Skin epidermis (tissue), 12 donors: ENCODE data around the gene SHC2.
"Not testable (repeated sequence)": the region's sequence is repeated elsewhere in the genome, so short reads cannot be mapped to it uniquely, and the experiment has no call there.

Source experiments
- H3K27ac ChIP-seq, 21 experiments: fragments of 200-600 bp; sonication (generic) in 11 of 21; one replicate each; pipeline ENCODE4 v1.5.0; 2020; ENCODE audit warnings: mild to moderate bottlenecking in 3 of 21, inconsistent platforms in 2 of 21, moderate library complexity in 2 of 21
- H3K4me3 ChIP-seq, 7 experiments: fragments of 200-600 bp; sonication (generic) in 2 of 7; one replicate each; pipeline ENCODE4 v1.5.0; 2020; ENCODE audit warnings: inconsistent platforms in 2 of 7, mild to moderate bottlenecking in 2 of 7, moderate library complexity in 1 of 7

SHC2 gene

DNA sequence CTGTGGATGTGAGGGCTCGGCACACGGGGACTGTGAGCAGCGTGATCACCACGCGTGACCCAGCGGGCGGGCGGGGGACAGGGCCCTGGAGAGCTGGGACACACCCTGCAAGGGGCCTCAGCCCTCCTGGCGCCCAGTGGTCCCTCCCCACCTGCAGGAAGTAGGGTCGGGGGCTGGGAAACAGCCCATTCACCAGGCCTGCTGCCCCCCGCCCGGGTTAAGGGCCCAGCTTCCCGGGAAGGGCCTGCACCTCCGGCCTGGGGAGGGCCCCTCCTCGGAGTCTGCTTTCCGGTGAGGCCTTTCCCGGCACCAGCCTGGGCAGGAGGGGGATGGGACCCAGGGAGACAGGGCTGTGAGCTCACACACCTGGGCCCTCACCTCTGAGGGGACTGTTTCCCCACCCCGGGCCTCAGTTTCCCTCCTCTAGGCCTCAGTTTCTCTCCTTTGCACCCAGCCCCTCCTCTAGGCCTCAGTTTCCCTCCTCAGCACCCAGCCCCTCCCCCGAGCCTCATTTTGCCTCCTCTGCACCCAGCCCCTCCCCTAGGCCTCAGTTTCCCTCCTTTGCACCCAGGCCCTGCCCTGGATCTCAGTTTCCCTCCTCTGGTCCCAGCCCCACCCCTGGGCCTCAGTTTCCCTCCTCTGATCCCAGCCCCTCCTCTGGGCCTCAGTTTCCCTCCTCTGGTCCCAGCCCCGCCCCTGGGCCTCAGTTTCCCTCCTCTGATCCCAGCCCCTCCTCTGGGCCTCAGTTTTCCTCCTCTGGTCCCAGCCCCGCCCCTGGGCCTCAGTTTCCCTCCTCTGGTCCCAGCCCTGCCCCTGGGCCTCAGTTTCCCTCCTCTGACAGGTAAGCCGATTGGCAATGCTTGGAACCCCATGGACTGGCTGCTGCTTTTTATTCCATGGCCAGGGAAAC lies 33.6 kb upstream of the SHC2 start:
- Histone ChIP-seq H3K4me3 (no peak overlapping the region), H3K27ac (no peak overlapping the region)

DNA sequence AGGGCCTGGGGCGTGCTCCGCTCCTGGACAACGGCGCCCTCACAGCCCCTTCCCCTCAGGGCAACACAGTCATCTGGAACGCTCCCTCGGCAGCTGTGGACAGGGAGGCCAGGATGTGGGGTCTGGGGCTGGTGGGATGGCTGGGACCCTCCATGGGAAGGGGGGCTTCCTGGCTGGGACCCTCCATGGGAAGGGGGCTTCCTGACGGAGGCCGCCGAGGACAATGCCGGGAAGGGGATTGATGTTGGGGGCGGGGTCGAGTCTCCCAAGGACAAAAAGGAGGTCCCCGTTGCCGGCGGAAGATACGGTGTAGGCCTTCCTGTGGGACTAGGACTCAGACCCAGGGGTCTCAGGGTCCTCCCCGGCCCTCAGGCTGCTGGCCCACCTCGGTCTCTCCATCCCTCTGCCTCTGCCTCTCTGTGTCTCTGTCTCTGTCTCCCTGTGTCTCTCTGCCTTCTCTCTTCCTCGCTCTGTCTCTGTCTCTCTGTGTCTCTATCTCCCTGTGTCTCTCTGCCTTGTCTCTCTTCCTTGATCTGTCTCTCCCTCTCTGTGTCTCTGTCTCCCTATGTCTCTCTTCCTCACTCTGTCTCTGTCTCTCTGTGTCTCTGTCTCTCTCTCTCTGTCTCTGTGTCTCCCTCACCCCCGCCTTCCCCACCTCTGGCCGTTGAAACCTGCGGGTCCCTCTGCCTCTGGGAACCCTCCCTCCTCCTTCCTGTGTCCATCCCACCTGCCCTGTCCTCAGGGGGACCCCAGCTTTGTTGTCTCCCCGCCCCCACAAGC lies 32.7 kb upstream of the SHC2 start:
- Histone ChIP-seq H3K27ac (no peak overlapping the region), H3K4me3 (no peak overlapping the region)

DNA sequence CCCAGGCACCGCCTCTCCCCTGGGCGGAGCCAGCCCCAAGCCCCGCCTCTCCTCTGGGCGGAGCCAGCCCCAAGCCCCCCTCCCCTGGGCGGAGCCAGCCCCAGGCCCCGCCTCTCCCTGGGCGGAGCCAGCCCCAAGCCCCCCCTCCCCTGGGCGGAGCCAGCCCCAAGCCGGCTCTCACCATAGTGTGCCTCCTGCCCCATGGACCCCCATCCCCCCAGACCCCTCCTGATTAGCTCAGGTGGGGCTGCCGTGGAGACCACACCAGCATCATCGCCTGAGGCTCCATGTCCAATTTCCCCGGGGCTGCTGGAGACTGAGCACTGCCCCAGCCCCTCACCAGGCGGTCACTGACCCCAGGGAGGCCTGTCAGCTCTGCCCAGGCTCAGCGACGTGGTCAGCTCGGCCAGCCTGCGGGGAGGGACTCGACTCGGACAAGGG lies 31.3 kb upstream of the SHC2 start:
- H3K4me3 ChIP-seq, result no peak overlapping the region
- no peak overlapping the region for H3K27ac ChIP-seq

DNA sequence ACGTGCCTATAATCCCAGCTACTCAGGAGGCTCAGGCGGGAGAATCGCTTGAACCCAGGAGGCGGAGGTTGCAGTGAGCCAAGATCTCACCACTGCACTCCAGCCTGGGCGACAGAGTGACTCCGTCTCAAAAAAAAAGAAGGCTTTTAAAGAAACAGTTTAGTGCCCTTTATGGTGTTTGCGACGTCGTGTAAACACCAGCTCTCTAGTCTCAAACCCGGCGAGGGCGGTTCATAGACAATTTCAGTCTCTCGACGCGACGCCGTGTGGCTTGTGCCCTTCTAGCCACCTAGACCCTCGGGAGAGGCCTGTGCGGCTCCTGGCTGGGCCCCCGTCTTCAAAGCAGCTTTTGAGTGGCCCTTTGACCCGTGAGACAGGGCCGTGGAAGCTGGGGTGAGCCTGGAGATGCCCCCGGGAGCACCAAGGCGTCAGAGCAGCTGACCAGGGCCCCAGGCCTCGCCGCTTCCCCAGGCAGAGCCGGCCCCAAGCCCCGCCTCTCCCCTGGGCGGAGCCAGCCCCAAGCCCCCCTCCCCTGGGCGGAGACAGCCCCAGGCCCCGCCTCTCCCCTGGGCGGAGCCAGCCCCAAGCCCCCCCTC lies 30.4 kb upstream of the SHC2 start:
- H3K27ac ChIP-seq, result peak overlapping the region in 2 of 21 experiments; percentile 11 to 31
- H3K4me3 ChIP-seq, result no peak overlapping the region

DNA sequence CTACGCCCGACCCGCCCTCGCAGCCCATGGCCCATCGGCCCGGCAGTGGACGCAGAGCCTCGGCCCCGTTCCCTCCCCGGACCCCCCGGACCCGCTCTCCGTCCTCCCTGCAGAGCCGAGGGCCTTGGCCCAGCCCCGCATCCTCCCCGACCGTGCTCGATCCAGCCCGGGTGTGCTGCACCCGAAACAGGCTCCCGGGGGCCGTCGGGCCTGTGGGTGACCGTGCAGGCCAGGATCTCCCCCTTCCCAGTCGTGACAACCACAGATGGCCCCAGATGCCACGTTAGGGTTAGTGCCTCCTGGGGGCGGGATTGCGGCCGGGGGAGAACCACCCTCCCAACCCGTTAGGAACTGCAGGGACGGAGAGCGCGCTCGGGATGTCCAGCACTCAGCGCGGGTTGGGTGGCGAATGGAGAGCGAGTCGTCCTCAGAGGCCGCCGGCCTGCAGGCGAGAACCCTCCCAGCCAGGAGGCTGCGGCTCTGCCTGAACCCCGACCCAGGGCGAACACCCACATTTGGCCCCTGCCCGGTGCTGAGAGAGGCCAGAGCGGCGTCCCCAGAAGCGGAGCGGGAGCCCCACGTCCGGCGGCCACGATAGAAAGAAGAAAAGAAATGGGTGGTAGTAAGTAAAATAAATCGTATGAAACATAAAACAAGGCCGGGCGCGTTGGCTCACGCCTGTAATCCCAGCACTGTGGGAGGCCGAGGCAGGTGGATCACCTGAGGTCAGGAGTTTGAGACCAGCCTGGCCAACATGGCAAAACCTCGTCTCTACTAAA lies 28.8 kb upstream of the SHC2 start:
- Histone ChIP-seq H3K4me3 (peak overlapping the region; percentile 78 to 95 (median 90)), H3K27ac (peak overlapping the region; percentile 52 to 99 (median 97))

DNA sequence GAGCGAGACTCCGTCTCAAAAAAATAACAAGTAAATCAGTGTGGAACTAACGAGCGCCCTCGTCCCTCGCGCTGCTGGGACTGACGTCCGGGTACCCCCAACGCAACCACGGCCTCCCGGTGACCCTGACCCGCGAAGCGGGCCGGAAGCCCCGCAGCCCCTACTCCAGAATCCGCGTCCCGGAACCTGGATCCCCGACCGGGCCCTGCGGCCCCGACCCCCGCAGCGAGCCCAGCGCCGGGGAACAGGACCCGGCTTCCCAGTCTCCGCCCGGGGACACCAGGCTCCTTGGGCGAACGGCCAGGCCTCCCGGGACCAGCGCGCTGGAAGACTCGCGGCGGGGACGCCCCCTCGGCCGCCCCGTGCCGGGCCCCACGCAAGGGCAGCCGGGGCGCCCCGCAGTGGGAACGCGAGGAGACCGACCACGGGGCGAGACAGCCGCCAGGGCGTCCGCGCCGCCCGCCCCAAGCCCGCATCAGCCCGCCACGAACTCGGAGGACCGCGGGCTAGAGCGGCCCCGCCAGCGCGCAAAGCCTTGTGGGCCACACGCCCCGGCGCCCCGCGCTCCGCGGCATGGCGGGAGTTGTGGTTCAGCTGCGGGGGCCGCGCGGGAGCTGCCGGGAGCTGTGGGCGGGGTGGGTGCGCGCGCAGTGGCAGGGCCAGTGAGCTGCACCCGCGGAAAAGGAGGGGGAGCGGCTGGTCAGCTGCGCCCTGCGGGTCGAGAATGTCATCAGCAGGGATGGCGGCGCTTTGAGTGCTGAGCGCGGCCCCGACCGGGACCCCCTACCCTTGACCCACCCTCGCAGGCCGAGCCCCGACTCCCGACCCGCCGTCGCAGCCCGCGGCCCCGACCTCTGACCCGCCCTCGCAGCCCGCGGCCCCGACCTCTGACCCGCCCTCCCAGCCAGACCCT lies 27.9 kb upstream of the SHC2 start:
- Histone ChIP-seq H3K27ac (peak overlapping the region; percentile 89 to 99 (median 97)), H3K4me3 (peak overlapping the region; percentile 78 to 95 (median 90))

DNA sequence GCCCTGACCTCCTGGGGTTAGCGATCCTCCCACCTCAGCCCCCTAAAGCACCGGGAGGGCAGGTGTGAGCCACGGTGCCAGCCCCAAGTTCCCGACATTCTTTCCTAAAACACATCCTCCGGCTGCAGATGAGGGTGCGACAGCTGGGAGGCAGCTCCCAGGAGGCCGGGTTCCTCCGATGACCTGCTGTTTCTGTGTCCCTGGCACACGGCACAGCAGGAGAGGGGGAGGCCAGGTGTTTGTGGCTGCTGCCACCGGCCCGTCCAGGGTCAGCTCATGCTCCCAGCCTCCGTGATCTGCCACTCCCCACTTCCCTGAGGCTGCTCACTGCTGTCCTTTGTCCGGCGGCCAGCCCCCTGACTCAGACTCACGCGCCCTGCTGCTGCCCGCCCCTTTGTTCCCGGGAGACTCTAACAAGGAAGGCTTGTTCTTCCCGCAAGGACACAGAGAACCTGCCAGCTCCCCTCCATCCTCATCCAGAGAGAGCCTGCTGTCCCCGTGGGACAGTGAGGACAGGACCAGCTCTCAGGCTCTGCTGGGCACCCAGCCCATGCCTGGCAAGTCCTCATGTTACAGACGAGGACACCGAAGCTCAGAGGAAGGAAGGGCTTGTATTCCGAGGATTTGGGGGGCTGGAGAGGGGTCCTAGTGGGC lies 24.9 kb upstream of the SHC2 start:
- no peak overlapping the region for H3K4me3 ChIP-seq
- H3K27ac ChIP-seq, result peak overlapping the region in 1 of 21 experiments; percentile 3

DNA sequence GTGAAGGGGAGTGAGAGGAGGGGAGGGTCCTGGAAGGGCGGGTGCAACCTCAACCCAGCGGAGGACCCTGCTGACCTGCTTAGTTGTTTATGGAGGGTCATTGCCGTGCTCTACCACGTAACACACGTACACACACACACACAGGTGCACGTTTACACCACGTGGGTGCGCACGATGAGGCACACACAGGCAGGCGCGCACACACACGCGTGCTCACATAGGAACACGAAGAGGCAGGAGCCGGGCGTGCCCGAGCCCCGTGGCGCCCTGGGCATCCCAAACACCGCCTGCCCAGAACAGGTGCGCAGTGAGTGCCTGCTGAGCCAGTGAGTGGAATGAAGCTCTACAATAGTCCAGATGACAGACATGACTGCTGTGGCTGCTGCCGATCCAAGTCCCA lies 24.2 kb upstream of the SHC2 start:
- Histone ChIP-seq H3K4me3 (no peak overlapping the region), H3K27ac (peak overlapping the region in 1 of 21 experiments; percentile 3)

DNA sequence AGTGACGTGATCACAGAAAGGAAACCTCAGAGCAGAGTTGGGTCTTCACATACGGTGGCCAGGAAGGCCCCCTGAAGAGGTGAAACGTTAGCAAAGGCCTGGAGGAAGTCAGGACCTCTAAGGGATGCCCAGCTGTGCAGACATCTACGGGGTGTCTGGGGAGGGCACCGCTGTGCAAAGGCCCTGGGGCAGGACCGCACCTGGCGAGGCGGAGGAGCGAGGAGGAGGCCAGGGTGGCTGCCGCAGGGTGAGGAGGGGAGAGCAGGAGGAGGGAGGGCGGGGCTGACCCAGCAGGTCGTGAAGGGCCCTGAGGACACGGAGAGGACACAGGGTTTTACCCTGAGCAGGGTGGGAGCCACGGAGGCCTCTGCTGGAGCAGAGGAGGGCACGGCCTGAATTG lies 23.7 kb upstream of the SHC2 start:
- H3K4me3 ChIP-seq, result no peak overlapping the region
- no peak overlapping the region for H3K27ac ChIP-seq

DNA sequence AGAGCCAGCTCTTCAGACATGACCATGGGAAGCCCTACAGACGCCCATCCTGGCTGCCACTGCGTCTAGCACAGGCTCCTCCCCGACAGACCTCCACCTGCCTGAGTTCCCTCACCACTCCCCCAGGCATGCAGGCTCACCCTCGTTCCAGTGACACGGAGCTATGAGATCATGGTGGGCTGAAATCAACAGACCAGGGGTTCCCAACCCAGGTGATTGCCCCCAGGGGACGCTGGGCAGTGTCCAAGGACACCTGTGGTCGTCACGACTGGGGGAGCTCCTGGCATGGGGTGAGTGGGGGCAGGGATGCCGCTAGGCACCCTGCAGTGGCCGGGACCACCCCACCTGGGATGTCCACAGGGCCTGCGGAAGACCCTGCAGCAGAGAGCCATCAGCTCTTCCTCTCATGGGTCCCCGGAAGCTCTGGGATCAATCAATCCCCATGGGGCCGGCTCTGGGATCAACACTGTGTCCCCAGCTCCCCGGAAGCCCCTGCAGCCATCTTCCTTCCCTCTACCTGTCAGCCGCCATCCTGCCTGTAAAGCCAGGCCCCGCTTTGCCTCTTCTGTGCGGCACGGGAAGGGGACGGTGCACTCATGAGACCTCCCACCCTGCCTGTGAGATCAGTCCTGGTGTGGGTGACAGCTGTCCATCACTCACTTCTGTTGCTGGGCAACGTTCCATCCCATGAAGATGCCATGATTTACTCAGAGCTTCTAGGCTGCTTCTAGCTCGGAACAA lies 22.7 kb upstream of the SHC2 start:
- H3K27ac ChIP-seq, result no peak overlapping the region
- H3K4me3 ChIP-seq, result no peak overlapping the region

DNA sequence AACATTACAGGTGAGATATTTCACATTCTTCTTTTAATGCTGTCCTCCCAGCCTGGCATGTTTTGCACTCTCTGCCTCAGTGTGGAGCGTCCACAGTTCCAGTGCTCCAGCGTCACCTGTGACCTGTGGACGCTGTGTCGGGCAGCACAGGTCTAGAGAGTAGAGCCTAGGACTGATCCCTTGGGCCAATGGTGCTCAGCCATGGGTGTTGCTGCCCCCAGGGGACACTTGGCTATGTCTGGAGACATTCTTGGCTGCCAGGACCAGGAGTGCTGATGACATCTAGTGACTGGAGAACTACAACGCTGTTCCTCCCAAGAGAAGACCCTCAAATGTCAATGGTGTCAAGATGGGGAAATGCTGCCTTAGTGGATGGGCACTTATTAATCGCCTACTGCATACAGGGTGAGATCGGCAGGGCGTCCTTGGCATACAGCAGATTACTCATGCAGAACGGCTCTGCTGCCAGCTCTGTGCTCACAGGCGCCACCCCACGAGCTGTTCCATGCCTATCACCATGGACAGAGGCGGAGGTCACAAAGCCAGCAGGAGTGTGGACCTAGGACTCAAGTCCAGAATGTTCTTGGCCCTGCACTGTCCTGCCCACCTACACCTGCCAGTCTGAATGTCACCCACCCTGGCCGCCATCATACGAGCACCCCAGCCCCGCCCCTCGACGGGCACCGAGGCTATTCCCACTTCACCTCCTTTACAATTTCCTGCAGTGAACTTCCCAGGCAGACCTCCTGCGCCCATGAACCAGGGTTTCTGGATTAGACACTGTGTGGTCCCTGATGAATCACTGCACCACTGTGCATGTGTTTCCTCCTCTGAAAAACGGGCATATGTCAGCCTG lies 21.6 kb upstream of the SHC2 start:
- no peak overlapping the region for H3K4me3 ChIP-seq
- H3K27ac ChIP-seq, result no peak overlapping the region

DNA sequence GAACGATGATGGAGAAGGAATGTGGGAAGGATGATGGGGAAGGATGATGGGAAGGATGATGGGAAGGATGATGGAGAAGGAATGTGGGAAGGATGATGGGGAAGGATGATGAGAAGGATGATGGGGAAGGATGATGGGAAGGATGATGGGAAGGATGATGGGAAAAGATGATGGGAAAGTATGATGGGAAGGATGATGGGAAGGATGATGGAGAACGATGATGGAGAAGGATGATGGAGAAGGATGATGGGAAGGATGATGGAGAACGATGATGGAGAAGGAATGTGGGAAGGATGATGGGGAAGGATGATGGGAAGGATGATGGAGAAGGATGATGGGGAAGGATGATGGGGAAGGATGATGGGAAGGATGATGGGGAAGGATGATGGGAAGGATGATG lies 20.3 kb upstream of the SHC2 start:
- not testable (repeated sequence) for H3K27ac ChIP-seq, H3K4me3 ChIP-seq

DNA sequence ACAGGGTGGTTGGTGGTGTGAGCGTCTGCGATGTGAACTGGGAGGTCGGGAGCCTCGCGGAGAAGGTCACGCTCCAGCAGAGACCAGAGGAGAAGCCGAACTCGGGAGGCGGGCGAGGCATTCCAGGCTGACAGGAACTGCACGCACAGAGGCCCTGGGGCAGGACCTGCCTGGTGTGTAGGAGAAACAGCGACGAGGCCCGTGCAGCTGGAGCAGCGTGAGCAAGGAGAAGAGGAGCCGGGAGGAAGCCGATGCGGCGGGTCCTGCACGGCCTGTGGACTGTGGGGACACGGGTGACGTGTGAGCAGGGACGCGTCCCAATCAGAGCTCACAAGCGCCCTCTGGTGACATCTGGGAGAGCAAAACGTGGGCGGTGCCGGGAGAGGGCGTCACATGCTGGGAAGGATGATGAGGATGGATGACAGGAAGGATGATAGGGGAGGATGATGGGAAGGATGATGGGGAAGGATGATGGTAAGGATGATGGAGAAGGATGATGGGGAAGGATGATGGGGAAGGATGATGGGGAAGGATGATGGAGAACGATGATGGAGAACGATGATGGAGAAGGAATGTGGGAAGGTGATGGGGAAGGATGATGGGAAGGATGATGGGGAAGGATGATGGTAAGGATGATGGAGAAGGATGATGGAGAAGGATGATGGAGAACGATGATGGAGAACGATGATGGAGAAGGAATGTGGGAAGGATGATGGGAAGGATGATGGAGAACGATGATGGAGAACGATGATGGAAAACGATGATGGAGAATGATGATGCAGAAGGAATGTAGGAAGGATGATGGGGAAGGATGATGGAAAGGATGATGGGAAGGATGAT lies 19.4 kb upstream of the SHC2 start:
- Histone ChIP-seq H3K4me3 (no peak overlapping the region), H3K27ac (no peak overlapping the region)

DNA sequence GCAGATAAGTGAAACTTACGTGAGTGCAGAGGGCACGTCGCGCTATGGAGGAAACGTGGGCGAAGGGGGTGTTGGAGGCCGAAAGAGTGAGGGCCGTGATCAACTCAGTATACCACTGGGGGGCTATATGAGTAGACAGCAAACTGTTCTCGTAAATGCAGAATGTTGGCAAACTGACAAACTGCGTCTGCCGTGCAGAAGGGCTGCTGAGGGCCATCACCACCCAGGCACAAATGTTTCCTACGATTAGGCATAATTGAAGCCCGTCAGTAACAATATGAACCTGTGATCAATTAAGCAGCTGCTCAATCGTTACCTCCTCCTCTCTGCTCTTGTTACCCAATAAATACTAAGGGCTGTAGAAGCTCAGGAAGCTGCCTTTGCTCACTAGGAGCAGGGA lies 18.1 kb upstream of the SHC2 start:
- no peak overlapping the region for H3K27ac ChIP-seq
- H3K4me3 ChIP-seq, result no peak overlapping the region

DNA sequence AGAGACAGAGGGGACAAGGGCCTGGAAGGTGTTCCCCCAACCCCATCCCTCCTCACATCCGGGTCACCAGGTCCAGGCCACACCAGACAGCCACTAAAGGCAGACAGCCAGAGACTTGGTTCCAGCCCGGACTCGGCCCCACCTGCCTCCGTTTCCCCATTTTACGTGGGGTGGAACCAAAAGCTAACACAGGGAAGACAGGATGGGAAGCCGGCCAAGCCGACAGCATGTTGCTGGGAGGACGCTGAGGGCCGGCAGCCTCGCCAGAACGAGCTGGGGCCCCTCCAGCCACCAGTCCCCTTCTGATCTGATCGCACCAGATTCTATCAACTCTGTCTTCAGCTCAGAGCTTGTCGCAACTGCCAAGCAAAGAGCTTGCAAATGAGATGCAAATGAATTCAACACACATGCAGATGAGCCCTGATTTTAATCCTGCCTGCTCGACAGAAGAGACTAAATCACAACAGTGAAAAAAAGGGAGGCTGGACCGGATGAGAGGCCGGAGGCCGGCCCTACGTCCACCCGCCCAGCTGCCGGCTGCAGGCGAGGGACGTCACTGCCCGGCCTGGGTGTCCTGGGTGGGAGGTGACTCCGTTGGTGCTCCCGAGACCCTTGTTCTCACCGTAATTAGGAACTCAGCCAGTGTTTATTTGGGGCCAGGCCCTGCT lies 17.5 kb upstream of the SHC2 start:
- Histone ChIP-seq H3K4me3 (no peak overlapping the region), H3K27ac (no peak overlapping the region)
